Prostate gland (tissue), 2 donors: ENCODE data around the gene LIG4.

Experiments used
- POLR2A ChIP-seq: fragments of 450-650 bp; IDR thresholded peaks from one replicate; pipeline ENCODE4 v1.6.1; 2016; ENCODE audit warnings: antibody characterized with exemption, mild to moderate bottlenecking
- POLR2AphosphoS5 ChIP-seq: sonication (generic); formaldehyde crosslinking; IDR thresholded peaks from one replicate; pipeline ENCODE4 v1.6.1; 2017; ENCODE audit warnings: antibody characterized with exemption
- TF ChIP-seq, protein P1 (sequence below), 4 experiments: fragments of 200-600 bp in 2 of 4; fragments of 450-650 bp in 2 of 4; sonication (generic) in 2 of 4; IDR thresholded peaks; 1 replicate in 3 of 4; 2 replicates in 1 of 4; pipeline ENCODE4 v1.5.1; 2016 to 2019; ENCODE audit warnings: antibody characterized with exemption in 4 of 4, mild to moderate bottlenecking in 2 of 4, moderate library complexity in 2 of 4

DNA sequence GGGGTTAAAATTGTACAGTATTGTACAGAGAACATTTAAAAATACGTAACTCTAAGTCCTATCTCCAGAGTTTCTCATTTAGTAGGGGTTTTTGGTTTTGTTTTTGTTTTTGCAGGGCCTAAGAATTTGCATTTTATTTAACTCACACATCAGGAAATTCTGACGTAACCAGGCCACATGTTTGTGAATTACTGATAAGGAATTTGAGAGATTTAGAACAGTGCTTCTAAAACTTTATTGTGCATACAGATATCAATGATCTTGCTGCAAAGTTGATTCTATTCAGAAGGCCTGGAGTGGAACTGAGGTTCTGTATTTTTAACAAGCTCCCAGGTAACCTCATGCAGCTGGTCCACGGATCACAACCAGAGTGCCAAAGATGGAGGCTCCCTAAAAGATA, 49.3 kb downstream of the LIG4 start:
- TF ChIP-seq, protein P1, sequence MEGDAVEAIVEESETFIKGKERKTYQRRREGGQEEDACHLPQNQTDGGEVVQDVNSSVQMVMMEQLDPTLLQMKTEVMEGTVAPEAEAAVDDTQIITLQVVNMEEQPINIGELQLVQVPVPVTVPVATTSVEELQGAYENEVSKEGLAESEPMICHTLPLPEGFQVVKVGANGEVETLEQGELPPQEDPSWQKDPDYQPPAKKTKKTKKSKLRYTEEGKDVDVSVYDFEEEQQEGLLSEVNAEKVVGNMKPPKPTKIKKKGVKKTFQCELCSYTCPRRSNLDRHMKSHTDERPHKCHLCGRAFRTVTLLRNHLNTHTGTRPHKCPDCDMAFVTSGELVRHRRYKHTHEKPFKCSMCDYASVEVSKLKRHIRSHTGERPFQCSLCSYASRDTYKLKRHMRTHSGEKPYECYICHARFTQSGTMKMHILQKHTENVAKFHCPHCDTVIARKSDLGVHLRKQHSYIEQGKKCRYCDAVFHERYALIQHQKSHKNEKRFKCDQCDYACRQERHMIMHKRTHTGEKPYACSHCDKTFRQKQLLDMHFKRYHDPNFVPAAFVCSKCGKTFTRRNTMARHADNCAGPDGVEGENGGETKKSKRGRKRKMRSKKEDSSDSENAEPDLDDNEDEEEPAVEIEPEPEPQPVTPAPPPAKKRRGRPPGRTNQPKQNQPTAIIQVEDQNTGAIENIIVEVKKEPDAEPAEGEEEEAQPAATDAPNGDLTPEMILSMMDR (IDR thresholded peaks at IDR 0.05): no peak
- TF ChIP-seq POLR2AphosphoS5 (no peak), POLR2A (no peak)
